Naive thymus-derived CD4-positive, alpha-beta T cell (primary cell): Measurements from ENCODE around the gene IQCK. TPM values are rescaled to one million over a fixed set of nuclear protein-coding genes. Genes with fewer than 3 reads are reported as not detected.
"Not testable (repeated sequence)": the region's sequence is repeated elsewhere in the genome, so short reads cannot be mapped to it uniquely, and the experiment has no call there.

Experiments used
- ATAC-seq: fragments of 150-1000 bp; cut with Tn5 transposase; 2 replicates; pipeline ENCODE4 v1.10.0; 2021; ENCODE audit warnings: mild to moderate bottlenecking, moderate library complexity
- CTCF ChIA-PET: fragments of 350-600 bp; sonication (Branson Sonifier 250); formaldehyde crosslinking; loops from one replicate; lab custom pipeline; 2021; ENCODE audit warnings: antibody characterized with exemption; lab: Charles Lee
- POLR2A ChIA-PET: fragments of 350-600 bp; sonication (Branson Sonifier 250); formaldehyde crosslinking; loops from one replicate; lab custom pipeline; 2021; ENCODE audit warnings: antibody characterized with exemption, inconsistent platforms; lab: Charles Lee
- DNase-seq, 9 donors: peaks; one replicate each; pipeline versions ENCODE4 v3.0.0 to v3.0.0-alpha.2; 2020 to 2022; ENCODE audit warnings: mixed read lengths in 1 of 9
- H3K27ac ChIP-seq: one replicate; pipeline ENCODE4 v1.7.0; 2013; ENCODE audit warnings: mild to moderate bottlenecking, low read depth, low read length, moderate library complexity
- H3K27me3 ChIP-seq, 2 donors: one replicate each; pipeline ENCODE4 v1.7.0; 2013; ENCODE audit warnings: low read length in 2 of 2, mild to moderate bottlenecking in 2 of 2, moderate library complexity in 2 of 2; ENCODE audit not compliant: control insufficient read depth in 2 of 2, insufficient read depth in 2 of 2
- H3K36me3 ChIP-seq, 3 experiments: 1 replicate in 2 of 3; 2 replicates in 1 of 3; pipeline ENCODE4 v1.7.0; 2013; ENCODE audit warnings: low read length in 3 of 3, mild to moderate bottlenecking in 3 of 3, moderate library complexity in 1 of 3; ENCODE audit not compliant: insufficient read depth in 3 of 3, control insufficient read depth in 2 of 3
- H3K4me1 ChIP-seq, 2 donors: one replicate each; pipeline ENCODE4 v1.7.0; 2013; ENCODE audit warnings: low read length in 2 of 2, mild to moderate bottlenecking in 2 of 2, moderate library complexity in 1 of 2; ENCODE audit not compliant: control insufficient read depth in 2 of 2, insufficient read depth in 2 of 2
- H3K4me3 ChIP-seq: 2 replicates; pipeline ENCODE4 v1.7.0; 2013; ENCODE audit warnings: mild to moderate bottlenecking, low read length
- H3K9me3 ChIP-seq, 3 experiments: 1 replicate in 2 of 3; 2 replicates in 1 of 3; pipeline ENCODE4 v1.7.0; 2013; ENCODE audit warnings: low read length in 3 of 3; ENCODE audit not compliant: control insufficient read depth in 2 of 3
- H3K27ac Mint-ChIP-seq, 9 donors: one replicate each; pipeline ENCODE4 v1.8.0; 2020 to 2022; ENCODE audit warnings: mixed read lengths in 9 of 9, mild to moderate bottlenecking in 8 of 9, moderate library complexity in 5 of 9, inconsistent platforms in 2 of 9
- H3K27me3 Mint-ChIP-seq, 5 donors: one replicate each; pipeline ENCODE4 v1.8.0; 2021 to 2022; ENCODE audit warnings: mixed read lengths in 5 of 5, mild to moderate bottlenecking in 1 of 5
- H3K36me3 Mint-ChIP-seq, 5 donors: one replicate each; pipeline ENCODE4 v1.8.0; 2020 to 2022; ENCODE audit warnings: mixed read lengths in 5 of 5, mild to moderate bottlenecking in 3 of 5, inconsistent platforms in 1 of 5
- H3K4me1 Mint-ChIP-seq, 7 donors: one replicate each; pipeline ENCODE4 v1.8.0; 2020 to 2022; ENCODE audit warnings: mixed read lengths in 7 of 7, mild to moderate bottlenecking in 3 of 7, inconsistent platforms in 1 of 7
- H3K4me3 Mint-ChIP-seq, 10 donors: one replicate each; pipeline ENCODE4 v1.8.0; 2020 to 2022; ENCODE audit warnings: mild to moderate bottlenecking in 10 of 10, mixed read lengths in 10 of 10, moderate library complexity in 6 of 10, inconsistent platforms in 2 of 10
- H3K9me3 Mint-ChIP-seq, 11 donors: one replicate each; pipeline ENCODE4 v1.8.0; 2020 to 2022; ENCODE audit warnings: mixed read lengths in 11 of 11, mild to moderate bottlenecking in 4 of 11, inconsistent platforms in 1 of 11, moderate library complexity in 1 of 11
- intact Hi-C, 2 donors: fragments of 100-400 bp; cut with micrococcal nuclease; formaldehyde crosslinking; loops; one replicate each; pipeline ENCODE4 v1.15.1; 2023
- polyA plus RNA-seq, 2 donors: library from polyadenylated mRNA; unstranded; fragments of 300-500 nt; fragmentation: Illumina TruSeq; gene quantifications; one replicate each; pipeline ENCODE4 v1.2.3, GENCODE V29; 2021
- total RNA-seq, 6 experiments: library from RNA in 5 of 6; stranded (reverse) in 5 of 6; gene quantifications; 1 replicate in 5 of 6; 2 replicates in 1 of 6; pipeline ENCODE4 v1.2.3 and lab custom pipeline; 2021 to 2026

IQCK gene
- total and polyA plus RNA-seq, 7 experiments from 2014 or later = 0.48 to 5.0 (median 3.4) TPM

- H3K27ac Mint-ChIP-seq, POLR2A ChIA-PET, H3K4me3 Mint-ChIP-seq, H3K27me3 Mint-ChIP-seq, H3K4me3 ChIP-seq, CTCF ChIA-PET, H3K27ac ChIP-seq, H3K27me3 ChIP-seq, H3K36me3 ChIP-seq, H3K9me3 ChIP-seq, intact Hi-C loops, ATAC-seq, DNase-seq: not testable (repeated sequence)
- peaks cover 0 to 14% (median 3%) of the 10 kb centered on the region in 5 donors for H3K36me3 Mint-ChIP-seq
- peaks cover 0 to 14% of the 10 kb centered on the region in 2 donors for H3K4me1 ChIP-seq
- H3K4me1 Mint-ChIP-seq = peaks cover 12 to 27% (median 20%) of the 10 kb centered on the region in 7 donors
- peaks cover 0 to 14% (median 7%) of the 10 kb centered on the region in 11 donors for H3K9me3 Mint-ChIP-seq
Observed at GRCh38 chr16:19801369-19801768, 83.3 kb downstream of the IQCK start.

GRCh38 chr16:19801824-19802223 is 83.8 kb downstream of the IQCK start:
- DNase-seq, H3K27me3 Mint-ChIP-seq, intact Hi-C loops, H3K36me3 ChIP-seq, H3K4me3 ChIP-seq, ATAC-seq, CTCF ChIA-PET, H3K27ac Mint-ChIP-seq, H3K27me3 ChIP-seq, H3K9me3 ChIP-seq, H3K27ac ChIP-seq, H3K4me3 Mint-ChIP-seq, POLR2A ChIA-PET: not testable (repeated sequence)
- Mint-ChIP-seq H3K9me3 (peaks cover 0 to 14% (median 7%) of the 10 kb centered on the region in 11 donors), H3K36me3 (peaks cover 0 to 14% (median 3%) of the 10 kb centered on the region in 5 donors), H3K4me1 (peaks cover 12 to 27% (median 20%) of the 10 kb centered on the region in 7 donors)
- peaks cover 0 to 14% of the 10 kb centered on the region in 2 donors for H3K4me1 ChIP-seq

GRCh38 chr16:19802612-19803011 is 84.5 kb downstream of the IQCK start:
- intact Hi-C loops = no loop called here
- Mint-ChIP-seq H3K4me1 (peaks cover 12 to 27% (median 20%) of the 10 kb centered on the region in 7 donors), H3K9me3 (peaks cover 0 to 17% (median 7%) of the 10 kb centered on the region in 11 donors), H3K36me3 (peaks cover 0 to 14% (median 3%) of the 10 kb centered on the region in 5 donors), H3K4me3 (no peak overlapping the region), H3K27me3 (no peaks in the 10 kb centered on the region), H3K27ac (peak overlapping the region in 1 of 9 donors; percentile 86)
- H3K9me3 ChIP-seq = no peaks in the 10 kb centered on the region
- H3K4me3 ChIP-seq = no peak overlapping the region
- ChIA-PET POLR2A (no interaction called here), CTCF (no interaction called here)
- no peak overlapping the region for H3K27ac ChIP-seq
- H3K27me3 ChIP-seq = no peaks in the 10 kb centered on the region
- peaks cover 0 to 14% of the 10 kb centered on the region in 2 donors for H3K4me1 ChIP-seq
- DNase-seq (no peak), ATAC-seq (no peak)
- no peaks in the 10 kb centered on the region for H3K36me3 ChIP-seq

- peak; percentile 65 for ATAC-seq
- intact Hi-C loops = no loop called here
Observed at GRCh38 chr16:19804538-19805323, 86.7 kb downstream of the IQCK start.

GRCh38 chr16:19805459-19806162 is 87.5 kb downstream of the IQCK start:
- Mint-ChIP-seq H3K27ac (peak overlapping the region; percentile 72 to 93 (median 90)), H3K36me3 (peaks cover 0 to 14% (median 3%) of the 10 kb centered on the region in 5 donors), H3K4me1 (peaks cover 12 to 35% (median 25%) of the 10 kb centered on the region in 7 donors), H3K4me3 (peak overlapping the region; percentile 13 to 89 (median 84)), H3K9me3 (peaks cover 0 to 17% (median 7%) of the 10 kb centered on the region in 11 donors), H3K27me3 (no peaks in the 10 kb centered on the region)
- DNase-seq = no peak
- H3K4me1 ChIP-seq = peaks cover 0 to 14% of the 10 kb centered on the region in 2 donors
- H3K36me3 ChIP-seq = no peaks in the 10 kb centered on the region
- no peak for ATAC-seq
- no peak overlapping the region for H3K4me3 ChIP-seq
- H3K9me3 ChIP-seq = no peaks in the 10 kb centered on the region
- intact Hi-C loops = no loop called here
- ChIA-PET CTCF (no interaction called here), POLR2A (no interaction called here)
- H3K27ac ChIP-seq = peak overlapping the region; percentile 56
- no peaks in the 10 kb centered on the region for H3K27me3 ChIP-seq

More at GRCh38 chr16:19804538-19805323, 86.7 kb downstream of the IQCK start:
- Histone ChIP-seq H3K4me3 (peak overlapping the region; percentile 15), H3K4me1 (peaks cover 0 to 14% of the 10 kb centered on the region in 2 donors), H3K9me3 (no peaks in the 10 kb centered on the region), H3K27me3 (no peaks in the 10 kb centered on the region), H3K27ac (peak overlapping the region; percentile 56), H3K36me3 (no peaks in the 10 kb centered on the region)
- Mint-ChIP-seq H3K27me3 (no peaks in the 10 kb centered on the region), H3K9me3 (peaks cover 0 to 17% (median 7%) of the 10 kb centered on the region in 11 donors), H3K27ac (peak overlapping the region; percentile 72 to 93 (median 90)), H3K4me3 (peak overlapping the region; percentile 77 to 89 (median 84)), H3K36me3 (peaks cover 0 to 14% (median 3%) of the 10 kb centered on the region in 5 donors), H3K4me1 (peaks cover 12 to 35% (median 25%) of the 10 kb centered on the region in 7 donors)
- ChIA-PET POLR2A (interaction anchor here (0.6 kb wide), 1 partner anchor 148 kb away, joined by 3 read pairs; no protein-coding TSS in a partner anchor), CTCF (no interaction called here)
- DNase-seq = peak in 8 of 9 donors; percentile 8 to 47 (median 36)

GRCh38 chr16:19808061-19808641 is 90.1 kb downstream of the IQCK start:
- DNase-seq (no peak), ATAC-seq (no peak)
- peaks cover 0 to 2% (median 0%) of the 10 kb centered on the region in 5 donors for H3K27me3 Mint-ChIP-seq
- H3K27ac Mint-ChIP-seq = peak overlapping the region in 4 of 9 donors; percentile 14 to 65 (median 54)
- Histone ChIP-seq H3K9me3 (peaks cover 0 to 4% (median 0%) of the 10 kb centered on the region in 3 experiments), H3K36me3 (no peaks in the 10 kb centered on the region), H3K4me1 (peaks cover 0 to 14% of the 10 kb centered on the region in 2 donors), H3K4me3 (no peak overlapping the region), H3K27me3 (no peaks in the 10 kb centered on the region), H3K27ac (no peak overlapping the region)
- peaks cover 0 to 14% (median 5%) of the 10 kb centered on the region in 5 donors for H3K36me3 Mint-ChIP-seq
- intact Hi-C loops = no loop called here
- ChIA-PET POLR2A (no interaction called here), CTCF (interaction anchor here (0.5 kb wide), 1 partner anchor 117 kb away, joined by 3 read pairs; no protein-coding TSS in a partner anchor)
- peaks cover 12 to 33% (median 25%) of the 10 kb centered on the region in 7 donors for H3K4me1 Mint-ChIP-seq
- peaks cover 4 to 22% (median 11%) of the 10 kb centered on the region in 11 donors for H3K9me3 Mint-ChIP-seq
- H3K4me3 Mint-ChIP-seq = peak overlapping the region in 1 of 10 donors; percentile 12
